ENCODE results near the gene MKNK1.
A peak's percentile ranks its signal among the peaks of the same experiment; 100 is the strongest.

DNA sequence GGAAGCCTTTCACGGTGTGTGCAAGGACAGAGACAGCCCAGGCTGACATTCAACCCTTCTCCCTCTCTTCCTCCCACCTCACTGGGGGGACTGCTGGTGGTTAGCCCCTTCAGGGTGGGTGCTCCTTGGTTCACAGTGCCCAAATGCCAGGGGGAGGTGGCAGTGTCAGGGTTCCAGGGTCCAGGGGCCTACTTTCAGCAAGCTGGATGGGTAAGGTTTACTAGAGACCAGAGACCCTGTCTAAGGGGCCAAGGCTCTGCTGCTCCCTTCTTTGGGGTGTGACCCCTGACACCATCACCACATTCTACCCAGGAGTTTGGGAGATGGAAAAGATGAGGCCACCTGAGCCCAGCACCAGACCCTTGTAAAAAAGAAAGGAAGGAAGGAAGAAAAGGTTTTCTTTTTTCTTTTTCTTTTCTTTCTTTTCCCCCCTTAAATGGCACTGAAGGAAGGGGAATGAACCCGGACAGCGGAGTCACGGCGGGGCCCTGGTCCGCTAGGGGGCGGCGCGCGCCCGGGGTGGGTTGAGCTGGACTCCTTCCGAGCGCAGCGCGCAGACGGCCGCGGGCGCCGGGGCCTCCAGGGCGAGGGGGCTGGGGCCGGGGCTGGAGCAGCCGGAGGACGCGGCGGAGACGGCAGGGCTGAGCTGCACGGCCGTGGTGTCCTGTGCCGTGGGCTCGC lies 71.4 kb downstream of the MKNK1 start:
- TF ChIP-seq, protein P1, sequence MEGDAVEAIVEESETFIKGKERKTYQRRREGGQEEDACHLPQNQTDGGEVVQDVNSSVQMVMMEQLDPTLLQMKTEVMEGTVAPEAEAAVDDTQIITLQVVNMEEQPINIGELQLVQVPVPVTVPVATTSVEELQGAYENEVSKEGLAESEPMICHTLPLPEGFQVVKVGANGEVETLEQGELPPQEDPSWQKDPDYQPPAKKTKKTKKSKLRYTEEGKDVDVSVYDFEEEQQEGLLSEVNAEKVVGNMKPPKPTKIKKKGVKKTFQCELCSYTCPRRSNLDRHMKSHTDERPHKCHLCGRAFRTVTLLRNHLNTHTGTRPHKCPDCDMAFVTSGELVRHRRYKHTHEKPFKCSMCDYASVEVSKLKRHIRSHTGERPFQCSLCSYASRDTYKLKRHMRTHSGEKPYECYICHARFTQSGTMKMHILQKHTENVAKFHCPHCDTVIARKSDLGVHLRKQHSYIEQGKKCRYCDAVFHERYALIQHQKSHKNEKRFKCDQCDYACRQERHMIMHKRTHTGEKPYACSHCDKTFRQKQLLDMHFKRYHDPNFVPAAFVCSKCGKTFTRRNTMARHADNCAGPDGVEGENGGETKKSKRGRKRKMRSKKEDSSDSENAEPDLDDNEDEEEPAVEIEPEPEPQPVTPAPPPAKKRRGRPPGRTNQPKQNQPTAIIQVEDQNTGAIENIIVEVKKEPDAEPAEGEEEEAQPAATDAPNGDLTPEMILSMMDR (IDR thresholded peaks at IDR 0.05; ENCODE audit: poor library complexity): peak; percentile 69
- TF ChIP-seq EZH2phosphoT487 (IDR thresholded peaks at IDR 0.05; ENCODE audit: low read depth, severe bottlenecking, unreplicated experiment): no peak
